ENCODE results near the gene TSSK2. TPM values are rescaled to one million over a fixed set of nuclear protein-coding genes. Genes with fewer than 3 reads are reported as not detected.

Gene TSSK2
- total RNA-seq, 1 donor from 2014 or later = not detected

DNA sequence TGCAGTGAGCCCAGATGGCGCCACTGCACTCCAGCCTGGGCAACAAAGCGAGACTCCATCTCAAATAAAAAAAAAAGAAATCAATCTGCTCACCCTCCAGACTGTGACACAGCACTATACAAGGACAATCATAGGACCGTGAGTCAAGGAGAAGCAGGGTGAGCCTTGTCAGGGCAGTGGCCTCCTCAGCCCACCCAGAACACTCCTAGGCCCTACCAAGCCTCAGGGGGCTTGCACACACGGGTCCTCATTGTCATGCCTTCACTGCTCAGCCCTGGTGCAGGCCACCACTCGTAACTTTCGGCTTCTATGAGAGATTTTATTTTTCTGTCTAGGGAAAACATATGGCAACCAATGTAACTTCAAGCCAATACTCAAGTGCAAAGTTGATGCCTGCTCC is 44.7 kb upstream of the TSSK2 start:
- H3K4me3 ChIP-seq (ENCODE audit: low read depth, low read length) = no peak overlapping the region
- H3K36me3 ChIP-seq (ENCODE audit: control insufficient read depth, insufficient read depth, low read length) = peaks cover 8% of the 10 kb centered on the region
- DNase-seq (ENCODE audit: low read depth) (no peak), FAIRE-seq (no peak)
- TF ChIP-seq, protein P1, sequence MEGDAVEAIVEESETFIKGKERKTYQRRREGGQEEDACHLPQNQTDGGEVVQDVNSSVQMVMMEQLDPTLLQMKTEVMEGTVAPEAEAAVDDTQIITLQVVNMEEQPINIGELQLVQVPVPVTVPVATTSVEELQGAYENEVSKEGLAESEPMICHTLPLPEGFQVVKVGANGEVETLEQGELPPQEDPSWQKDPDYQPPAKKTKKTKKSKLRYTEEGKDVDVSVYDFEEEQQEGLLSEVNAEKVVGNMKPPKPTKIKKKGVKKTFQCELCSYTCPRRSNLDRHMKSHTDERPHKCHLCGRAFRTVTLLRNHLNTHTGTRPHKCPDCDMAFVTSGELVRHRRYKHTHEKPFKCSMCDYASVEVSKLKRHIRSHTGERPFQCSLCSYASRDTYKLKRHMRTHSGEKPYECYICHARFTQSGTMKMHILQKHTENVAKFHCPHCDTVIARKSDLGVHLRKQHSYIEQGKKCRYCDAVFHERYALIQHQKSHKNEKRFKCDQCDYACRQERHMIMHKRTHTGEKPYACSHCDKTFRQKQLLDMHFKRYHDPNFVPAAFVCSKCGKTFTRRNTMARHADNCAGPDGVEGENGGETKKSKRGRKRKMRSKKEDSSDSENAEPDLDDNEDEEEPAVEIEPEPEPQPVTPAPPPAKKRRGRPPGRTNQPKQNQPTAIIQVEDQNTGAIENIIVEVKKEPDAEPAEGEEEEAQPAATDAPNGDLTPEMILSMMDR (IDR thresholded peaks at IDR 0.05; ENCODE audit: insufficient read depth, low read length, severe bottlenecking) = no peak
- H3K27me3 ChIP-seq (ENCODE audit: control insufficient read depth, insufficient read depth, low read length) = no peaks in the 10 kb centered on the region

DNA sequence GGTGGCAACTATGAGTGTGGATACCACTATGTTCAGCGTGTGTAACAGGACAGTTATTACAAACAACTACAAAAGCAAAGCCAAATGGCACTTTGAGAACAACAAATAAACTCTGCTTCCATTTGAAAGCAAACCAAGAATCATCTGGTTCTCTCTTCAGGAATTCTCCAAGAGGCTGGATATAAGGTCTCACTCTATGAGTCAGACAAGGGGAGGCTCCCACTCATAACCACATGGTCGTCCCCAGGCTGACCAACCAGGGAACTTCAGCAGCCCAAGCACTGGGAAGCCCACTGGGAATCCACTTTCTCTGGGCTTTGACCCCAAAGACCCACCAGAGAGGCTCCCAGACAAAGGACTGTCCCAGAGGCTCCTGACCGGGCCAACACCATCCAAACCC is 44.2 kb upstream of the TSSK2 start:
- Histone ChIP-seq H3K36me3 (ENCODE audit: control insufficient read depth, insufficient read depth, low read length) (peaks cover 8% of the 10 kb centered on the region), H3K27me3 (ENCODE audit: control insufficient read depth, insufficient read depth, low read length) (no peaks in the 10 kb centered on the region), H3K4me3 (ENCODE audit: low read depth, low read length) (no peak overlapping the region)
- DNase-seq (ENCODE audit: low read depth) (no peak), FAIRE-seq (no peak)
- TF ChIP-seq, protein P1 (IDR thresholded peaks at IDR 0.05; ENCODE audit: insufficient read depth, low read length, severe bottlenecking) = no peak

DNA sequence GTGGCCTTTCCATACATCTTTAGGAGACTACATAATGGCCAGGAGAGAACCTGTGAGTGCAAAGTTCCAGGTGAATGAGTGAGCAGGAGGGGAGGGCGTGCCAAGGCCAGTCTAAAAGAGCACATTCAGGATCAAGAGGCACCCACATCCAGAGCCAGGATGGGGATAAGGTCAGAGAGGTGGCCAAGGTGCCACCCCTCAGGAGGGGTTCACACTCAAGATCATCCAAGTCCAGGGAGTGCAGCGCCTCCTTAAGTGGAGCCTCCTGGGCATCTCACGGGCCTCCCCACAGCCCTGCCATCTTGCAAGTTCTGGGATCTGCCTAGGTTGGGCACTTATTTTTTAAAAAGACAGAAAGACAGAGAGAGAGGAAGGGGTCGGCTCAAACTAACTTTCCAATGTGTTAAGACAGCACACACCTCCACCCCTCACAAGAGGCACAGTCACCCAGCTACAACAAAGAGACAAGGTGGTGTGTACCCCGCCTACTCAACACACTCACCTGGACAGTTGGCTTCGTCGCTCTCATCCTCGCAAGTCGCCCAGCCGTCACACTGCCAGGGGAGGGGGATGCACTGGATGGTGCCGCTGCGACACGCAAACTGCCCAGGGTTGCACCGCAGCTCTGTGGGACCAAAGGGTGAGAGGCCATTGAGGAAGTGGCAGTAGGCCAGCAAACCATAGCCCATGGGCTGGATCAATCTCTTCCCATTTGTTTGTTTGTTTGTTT is 42.1 kb upstream of the TSSK2 start:
- TF ChIP-seq, protein P1 (IDR thresholded peaks at IDR 0.05; ENCODE audit: insufficient read depth, low read length, severe bottlenecking) = no peak
- Histone ChIP-seq H3K27me3 (ENCODE audit: control insufficient read depth, insufficient read depth, low read length) (no peaks in the 10 kb centered on the region), H3K36me3 (ENCODE audit: control insufficient read depth, insufficient read depth, low read length) (peaks cover 8% of the 10 kb centered on the region), H3K4me3 (ENCODE audit: low read depth, low read length) (no peak overlapping the region)
- DNase-seq (ENCODE audit: low read depth) = no peak
- no peak for FAIRE-seq

DNA sequence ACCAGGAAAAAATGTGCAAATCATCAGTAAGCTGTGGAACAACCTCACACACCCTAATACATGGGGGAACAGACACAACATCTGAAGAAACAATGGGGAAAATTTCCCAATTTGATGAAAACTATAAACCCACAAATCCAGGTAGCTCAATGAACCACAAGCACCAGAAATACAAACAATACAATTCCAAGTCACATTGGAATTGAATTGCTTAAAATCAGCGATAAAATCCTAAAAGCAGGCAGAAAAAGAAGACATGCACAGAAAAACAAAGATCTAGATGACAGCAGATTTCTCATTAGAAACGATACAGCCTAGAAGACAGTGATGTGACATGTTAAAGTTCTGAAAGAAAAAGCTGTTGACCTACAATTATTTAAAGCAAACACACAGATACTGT is 40.9 kb upstream of the TSSK2 start:
- no peak for DNase-seq (ENCODE audit: low read depth)
- TF ChIP-seq, protein P1 (IDR thresholded peaks at IDR 0.05; ENCODE audit: insufficient read depth, low read length, severe bottlenecking) = no peak
- Histone ChIP-seq H3K36me3 (ENCODE audit: control insufficient read depth, insufficient read depth, low read length) (peaks cover 8% of the 10 kb centered on the region), H3K27me3 (ENCODE audit: control insufficient read depth, insufficient read depth, low read length) (no peaks in the 10 kb centered on the region), H3K4me3 (ENCODE audit: low read depth, low read length) (no peak overlapping the region)
- FAIRE-seq = no peak

DNA sequence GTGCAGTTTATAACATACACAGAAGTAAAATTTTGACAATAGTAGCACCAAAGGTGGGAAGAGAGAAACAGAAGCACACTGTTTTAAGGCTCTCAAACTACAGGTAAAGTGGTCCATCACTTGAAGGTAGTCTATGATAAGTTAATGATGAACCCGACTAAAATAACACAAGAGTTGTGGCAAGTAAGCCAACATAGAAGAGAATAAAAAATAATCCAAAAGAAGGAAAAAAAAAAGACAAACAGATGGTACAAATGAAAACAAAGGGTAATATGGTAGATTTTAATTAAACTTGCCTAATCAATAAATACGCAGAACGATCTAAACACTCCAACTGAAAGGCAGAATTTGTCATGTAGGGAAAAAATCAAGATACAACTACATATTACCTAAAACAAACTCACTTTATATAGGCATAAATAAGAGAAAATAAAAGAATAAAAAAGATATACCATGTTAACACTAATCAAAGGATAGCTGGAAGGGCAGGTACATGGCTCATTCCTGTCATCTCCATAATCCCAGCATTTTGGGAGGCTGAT is 40.5 kb upstream of the TSSK2 start:
- FAIRE-seq (no peak), DNase-seq (ENCODE audit: low read depth) (no peak)
- Histone ChIP-seq H3K4me3 (ENCODE audit: low read depth, low read length) (no peak overlapping the region), H3K27me3 (ENCODE audit: control insufficient read depth, insufficient read depth, low read length) (no peaks in the 10 kb centered on the region), H3K36me3 (ENCODE audit: control insufficient read depth, insufficient read depth, low read length) (peaks cover 8% of the 10 kb centered on the region)
- TF ChIP-seq, protein P1 (IDR thresholded peaks at IDR 0.05; ENCODE audit: insufficient read depth, low read length, severe bottlenecking) = no peak
